Lower leg skin (tissue), 4 donors: ENCODE data around the gene SST. TPM values are rescaled to one million over a fixed set of nuclear protein-coding genes. Genes with fewer than 3 reads are reported as not detected.
"Not testable (repeated sequence)": the region's sequence is repeated elsewhere in the genome, so short reads cannot be mapped to it uniquely, and the experiment has no call there.

Experiments
- DNase-seq, 2 donors: peaks; one replicate each; pipeline ENCODE4 v3.0.0-alpha.2; 2019; ENCODE audit warnings: low spot score in 2 of 2
- H3K4me3 ChIP-seq: fragments of 200-600 bp; sonication (generic); 2 replicates; pipeline ENCODE4 v1.5.1; 2017; ENCODE audit warnings: mild to moderate bottlenecking, low read depth; ENCODE audit not compliant: poor library complexity, severe bottlenecking
- CTCF ChIP-seq, 3 donors: fragments of 450-650 bp; IDR thresholded peaks; one replicate each; pipeline ENCODE4 v1.5.1; 2016; ENCODE audit warnings: antibody characterized with exemption in 3 of 3, mild to moderate bottlenecking in 3 of 3, moderate library complexity in 2 of 3
- POLR2A ChIP-seq, 2 donors: fragments of 450-650 bp; IDR thresholded peaks; one replicate each; pipeline ENCODE4 v1.6.1; 2016 to 2017; ENCODE audit warnings: antibody characterized with exemption in 2 of 2, mild to moderate bottlenecking in 1 of 2, moderate library complexity in 1 of 2
- WGBS, 2 donors: methylation state at CpG; one replicate each; pipeline ENCODE4 v1.1.5; 2018; 5-methylcytosine and 5-hydroxymethylcytosine counted together
- intact Hi-C: fragments of 100-400 bp; cut with DNase I; formaldehyde crosslinking; loops from one replicate; pipeline ENCODE4 v1.15.0; 2023; ENCODE audit warnings: low total_unique reads
- total RNA-seq, 4 donors: library from RNA; depleted of rRNA; stranded (reverse); fragments of >200 nt; gene quantifications; one replicate each; pipeline ENCODE4 v1.1.0, GENCODE V29; 2016

SST gene
- total RNA-seq, 4 donors from 2014 or later = not detected

GRCh38 chr3:187693431-187693830 is 23.2 kb upstream of the SST start:
- no peak for DNase-seq
- WGBS, 2 donors = 85 to 93% methylated on average over 1 of the region's 1 CpG
- intact Hi-C loops = loop anchor here (10.0 kb wide), 1 partner anchor 469 kb away; no protein-coding TSS in a partner anchor
- TF ChIP-seq CTCF (IDR thresholded peaks at IDR 0.05) = no peak
- no peak for TF ChIP-seq POLR2A (IDR thresholded peaks at IDR 0.05)
- no peak overlapping the region for H3K4me3 ChIP-seq

- intact Hi-C loops = loop anchor here (10.0 kb wide), 1 partner anchor 465 kb away; no protein-coding TSS in a partner anchor
- no peak for DNase-seq
- no peak for TF ChIP-seq CTCF (IDR thresholded peaks at IDR 0.05)
- no peak for TF ChIP-seq POLR2A (IDR thresholded peaks at IDR 0.05)
- WGBS, 2 donors = 53 to 56% methylated on average over 4 of the region's 4 CpGs
- H3K4me3 ChIP-seq = no peak overlapping the region
Observed at GRCh38 chr3:187689984-187690383, 19.8 kb upstream of the SST start.

GRCh38 chr3:187686621-187687273 is 16.6 kb upstream of the SST start:
- TF ChIP-seq POLR2A (IDR thresholded peaks at IDR 0.05) (no peak), CTCF (IDR thresholded peaks at IDR 0.05) (no peak)
- H3K4me3 ChIP-seq = no peak overlapping the region
- no peak for DNase-seq
- intact Hi-C loops = no loop called here
- 69 to 91% methylated on average over 5 of the region's 5 CpGs for WGBS, 2 donors

- H3K4me3 ChIP-seq = no peak overlapping the region
- no peak for DNase-seq
- intact Hi-C loops = no loop called here
- 88 to 95% methylated on average over 7 of the region's 7 CpGs for WGBS, 2 donors
- TF ChIP-seq CTCF (IDR thresholded peaks at IDR 0.05) (no peak), POLR2A (IDR thresholded peaks at IDR 0.05) (no peak)
Observed at GRCh38 chr3:187685948-187686347, 15.8 kb upstream of the SST start.

- H3K4me3 ChIP-seq = no peak overlapping the region
- no peak for DNase-seq
- 71 to 72% methylated on average over 2 of the region's 2 CpGs for WGBS, 2 donors
- no peak for TF ChIP-seq CTCF (IDR thresholded peaks at IDR 0.05)
- no peak for TF ChIP-seq POLR2A (IDR thresholded peaks at IDR 0.05)
- intact Hi-C loops = no loop called here
Observed at GRCh38 chr3:187684880-187685279, 14.7 kb upstream of the SST start.

- H3K4me3 ChIP-seq = no peak overlapping the region
- TF ChIP-seq POLR2A (IDR thresholded peaks at IDR 0.05) (no peak), CTCF (IDR thresholded peaks at IDR 0.05) (no peak)
- DNase-seq = no peak
- 80 to 90% methylated on average over 1 of the region's 1 CpG for WGBS, 2 donors
- intact Hi-C loops = no loop called here
Observed at GRCh38 chr3:187684444-187684843, 14.2 kb upstream of the SST start.

- WGBS, 2 donors = 86 to 88% methylated on average over 11 of the region's 11 CpGs
- intact Hi-C loops, DNase-seq, H3K4me3 ChIP-seq: not testable (repeated sequence)
Observed at GRCh38 chr3:187681756-187682155, 11.6 kb upstream of the SST start.
